Liver (tissue), 3 donors: Measurements from ENCODE around the gene MEIS2.

ENCODE experiments used
- CTCF ChIP-seq: fragments of 150-350 bp; IDR thresholded peaks from 2 replicates; pipeline ENCODE4 v1.5.1; 2017; ENCODE audit warnings: improper control_type of control experiment, low read depth, low read length; ENCODE audit not compliant: missing input control
- FOXA1 ChIP-seq: IDR thresholded peaks from 2 replicates; pipeline ENCODE4 v1.6.1; 2016; ENCODE audit warnings: antibody characterized with exemption
- GABPA ChIP-seq, 2 donors: IDR thresholded peaks in 1 of 2; conservative IDR thresholded peaks in 1 of 2; 2 replicates each; pipeline ENCODE4 v1.6.1; 2016; ENCODE audit warnings: antibody characterized with exemption in 2 of 2, mild to moderate bottlenecking in 1 of 2, moderate library complexity in 1 of 2
- JUND ChIP-seq, 2 donors: IDR thresholded peaks; 2 replicates each; pipeline ENCODE4 v1.6.1; 2016; ENCODE audit warnings: antibody characterized with exemption in 2 of 2
- RAD21 ChIP-seq, 2 donors: IDR thresholded peaks; 2 replicates each; pipeline ENCODE4 v1.6.1; 2016; ENCODE audit warnings: antibody characterized with exemption in 2 of 2, mild to moderate bottlenecking in 2 of 2
- REST ChIP-seq: IDR thresholded peaks from 2 replicates; pipeline ENCODE4 v1.6.1; 2016; ENCODE audit warnings: antibody characterized with exemption, mild to moderate bottlenecking
- TAF1 ChIP-seq: conservative IDR thresholded peaks from 2 replicates; pipeline ENCODE4 v1.6.1; 2016; ENCODE audit warnings: antibody characterized with exemption, mild to moderate bottlenecking
- YY1 ChIP-seq: IDR thresholded peaks from 2 replicates; pipeline ENCODE4 v1.6.1; 2016; ENCODE audit warnings: antibody characterized with exemption, mild to moderate bottlenecking
- TF ChIP-seq, protein P1 (sequence below): IDR thresholded peaks from 2 replicates; pipeline ENCODE4 v1.6.1; 2016; ENCODE audit warnings: antibody characterized with exemption
- donor health status: healthy.
- donor health status: healthy.

GRCh38 chr15:36863570-36863969 is 236.8 kb downstream of the MEIS2 start:
- TF ChIP-seq FOXA1: no peak
- TF ChIP-seq CTCF: no peak
- no peak for TF ChIP-seq TAF1
- no peak for TF ChIP-seq GABPA (IDR thresholded peaks at IDR 0.05 in 1 of 2, conservative IDR thresholded peaks at IDR 0.05 in 1 of 2)
- no peak for TF ChIP-seq RAD21 (IDR thresholded peaks at IDR 0.05)
- TF ChIP-seq YY1: no peak
- no peak for TF ChIP-seq JUND (IDR thresholded peaks at IDR 0.05)
- TF ChIP-seq, protein P1, sequence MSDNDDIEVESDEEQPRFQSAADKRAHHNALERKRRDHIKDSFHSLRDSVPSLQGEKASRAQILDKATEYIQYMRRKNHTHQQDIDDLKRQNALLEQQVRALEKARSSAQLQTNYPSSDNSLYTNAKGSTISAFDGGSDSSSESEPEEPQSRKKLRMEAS: no peak
- no peak for TF ChIP-seq REST
